Calu3 (cell line): ENCODE measurements around the gene ICOSLG. TPM values are rescaled to one million over a fixed set of nuclear protein-coding genes. Genes with fewer than 3 reads are reported as not detected.
"Not testable (repeated sequence)": the region's sequence is repeated elsewhere in the genome, so short reads cannot be mapped to it uniquely, and the experiment has no call there.

Experiments
- BruUV-seq: library from RNA; stranded (reverse); fragments of 400-500 nt; replicated peaks from 2 replicates; lab custom pipeline; 2021; lab: Mats Ljungman, UMichigan
- CTCF ChIA-PET: fragments of 300-600 bp; sonication (Branson Sonifier 250); formaldehyde crosslinking; loops from one replicate; lab custom pipeline; 2022; ENCODE audit warnings: antibody characterized with exemption; lab: Charles Lee
- DNase-seq: peaks from one replicate; pipeline ENCODE4 v3.0.0; 2022
- H3K27ac Mint-ChIP-seq: one replicate; pipeline ENCODE4 v1.8.0; 2022; ENCODE audit warnings: mixed read lengths; ENCODE audit not compliant: unreplicated experiment
- H3K27me3 Mint-ChIP-seq: one replicate; pipeline ENCODE4 v1.8.0; 2022; ENCODE audit warnings: mixed read lengths; ENCODE audit not compliant: unreplicated experiment
- H3K36me3 Mint-ChIP-seq: one replicate; pipeline ENCODE4 v1.8.0; 2022; ENCODE audit warnings: mild to moderate bottlenecking, moderate library complexity, mixed read lengths; ENCODE audit not compliant: insufficient read depth, unreplicated experiment
- H3K4me1 Mint-ChIP-seq: one replicate; pipeline ENCODE4 v1.8.0; 2022; ENCODE audit warnings: mild to moderate bottlenecking, low read depth, mixed read lengths; ENCODE audit not compliant: unreplicated experiment
- H3K4me3 Mint-ChIP-seq: one replicate; pipeline ENCODE4 v1.8.0; 2022; ENCODE audit warnings: mild to moderate bottlenecking, low read depth, moderate library complexity, mixed read lengths; ENCODE audit not compliant: unreplicated experiment
- H3K9me3 Mint-ChIP-seq: one replicate; pipeline ENCODE4 v1.8.0; 2022; ENCODE audit warnings: low read depth, mixed read lengths; ENCODE audit not compliant: unreplicated experiment
- intact Hi-C: fragments of 100-400 bp; cut with micrococcal nuclease; formaldehyde crosslinking; loops from one replicate; pipeline ENCODE4 v1.10.0; 2022; ENCODE audit not compliant: unreplicated experiment
- total RNA-seq: library from RNA; stranded (reverse); gene quantifications from 2 replicates; pipeline ENCODE4 v1.2.3, GENCODE V29; 2022

Gene ICOSLG
- total RNA-seq, 1 experiment from 2014 or later = 3.4 TPM

DNA sequence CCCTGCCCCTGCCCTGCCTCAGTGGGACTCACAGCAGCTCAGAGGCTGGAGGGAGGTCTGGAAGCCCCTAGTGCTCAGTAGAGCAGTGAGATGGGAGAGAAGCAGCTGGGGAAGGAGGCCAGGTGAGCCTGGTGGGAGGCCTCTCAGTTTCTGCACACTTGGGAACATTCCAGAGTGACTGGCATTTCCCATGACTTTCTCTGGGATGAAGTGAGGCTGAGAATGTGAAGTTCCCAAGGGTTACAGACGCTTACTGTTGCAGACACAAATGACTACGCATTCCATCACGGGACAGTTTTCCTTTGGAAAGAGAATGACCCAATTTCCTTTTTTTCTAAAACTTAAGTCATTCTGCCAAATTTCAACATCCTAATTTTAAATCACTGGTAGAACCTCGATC is 59.2 kb downstream of the ICOSLG start:
- H3K9me3 Mint-ChIP-seq, DNase-seq, H3K27me3 Mint-ChIP-seq, H3K36me3 Mint-ChIP-seq, intact Hi-C loops, H3K27ac Mint-ChIP-seq, BruUV-seq, CTCF ChIA-PET, H3K4me1 Mint-ChIP-seq, H3K4me3 Mint-ChIP-seq: not testable (repeated sequence)

DNA sequence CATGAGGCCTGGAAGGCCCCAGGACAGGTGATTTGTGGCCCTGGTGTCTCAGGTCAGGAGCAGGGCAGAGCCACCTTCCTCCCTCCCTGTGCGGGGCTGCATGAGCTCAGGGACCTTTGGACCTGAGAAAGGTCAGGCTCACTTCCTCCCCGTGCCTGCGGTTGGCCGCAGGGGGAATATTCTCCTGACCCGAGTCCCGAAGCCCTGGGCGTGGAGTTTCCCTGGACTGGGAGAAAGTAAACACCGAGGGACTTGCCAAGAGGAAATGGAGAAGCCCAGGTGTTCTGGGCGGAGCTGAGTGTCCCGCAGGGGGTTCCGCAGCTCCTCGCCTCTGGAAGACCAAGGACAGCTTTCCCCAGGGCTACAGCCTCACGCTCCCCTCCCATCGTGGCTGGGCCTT is 64.6 kb downstream of the ICOSLG start:
- CTCF ChIA-PET, intact Hi-C loops, H3K36me3 Mint-ChIP-seq, BruUV-seq, H3K4me3 Mint-ChIP-seq, H3K27me3 Mint-ChIP-seq, H3K4me1 Mint-ChIP-seq, H3K9me3 Mint-ChIP-seq, H3K27ac Mint-ChIP-seq: not testable (repeated sequence)
- DNase-seq = peak; percentile 29

DNA sequence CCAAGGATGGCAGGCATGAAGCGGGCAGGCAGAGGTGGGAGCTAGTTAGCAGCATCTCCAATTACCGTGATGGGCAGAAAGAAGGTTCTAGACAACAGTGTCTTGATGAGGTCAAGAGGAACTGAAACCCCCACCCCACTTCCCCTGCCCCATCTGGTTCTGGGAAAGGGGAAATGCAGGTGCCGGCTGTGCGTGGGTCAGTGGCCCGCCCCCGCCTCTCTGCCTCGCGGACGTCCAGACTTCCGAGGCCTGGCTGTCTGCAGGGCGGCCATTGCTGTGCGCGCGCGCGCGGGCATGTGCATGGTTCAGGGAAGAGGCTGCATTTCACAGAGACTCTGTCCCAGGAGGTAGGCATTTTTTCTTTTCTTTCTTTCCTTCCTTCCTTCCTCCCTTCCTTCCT is 65.6 kb downstream of the ICOSLG start:
- H3K27me3 Mint-ChIP-seq, H3K4me1 Mint-ChIP-seq, H3K36me3 Mint-ChIP-seq, intact Hi-C loops, BruUV-seq, DNase-seq, CTCF ChIA-PET, H3K9me3 Mint-ChIP-seq, H3K27ac Mint-ChIP-seq, H3K4me3 Mint-ChIP-seq: not testable (repeated sequence)

Other genes with a start within 250 kb of the ICOSLG start
- 28.8 and 37.1 TPM in 2 replicates for gene TRAPPC10, start 228.6 kb downstream of the ICOSLG start, total RNA-seq
- gene PWP2, start 133.5 kb downstream of the ICOSLG start, total RNA-seq = 16.3 and 18.1 TPM in 2 replicates
- gene GATD3, start 107.3 kb downstream of the ICOSLG start, total RNA-seq = 23.9 and 24.6 TPM in 2 replicates
- not detected in 2 replicates for gene DNMT3L, start 21.0 kb upstream of the ICOSLG start, total RNA-seq
- not detected in 2 replicates for gene AIRE, start 44.9 kb upstream of the ICOSLG start, total RNA-seq
- 78.9 and 92.8 TPM in 2 replicates for gene PFKL, start 59.1 kb upstream of the ICOSLG start, total RNA-seq
- gene CFAP410, start 98.4 kb upstream of the ICOSLG start, total RNA-seq = 7.5 and 8.6 TPM in 2 replicates
- gene TRPM2, start 112.7 kb upstream of the ICOSLG start, total RNA-seq = not detected in 2 replicates
- gene LRRC3, start 214.6 kb upstream of the ICOSLG start, total RNA-seq = 0.40 and 0.61 TPM in 2 replicates